Cardiac fibroblast (primary cell): ENCODE results near the gene GAL3ST2.

Experiments used
- DNase-seq, 2 donors: peaks; one replicate each; pipeline versions ENCODE4 v3.0.0 to v3.0.0-alpha.2; 2010; ENCODE audit warnings: low read depth in 2 of 2
- H3K4me3 ChIP-seq, 2 donors: replicated peaks in 1 of 2; 1 replicate in 1 of 2; 2 replicates in 1 of 2; pipeline ENCODE4 v1.5.1; 2011; ENCODE audit warnings: low read depth in 2 of 2, low read length in 2 of 2, mild to moderate bottlenecking in 2 of 2, moderate library complexity in 1 of 2
- TF ChIP-seq, protein P1 (sequence below): IDR thresholded peaks from one replicate; pipeline ENCODE4 v1.5.1; 2011; ENCODE audit warnings: low read depth, mild to moderate bottlenecking, low read length, inconsistent platforms

Gene GAL3ST2

DNA sequence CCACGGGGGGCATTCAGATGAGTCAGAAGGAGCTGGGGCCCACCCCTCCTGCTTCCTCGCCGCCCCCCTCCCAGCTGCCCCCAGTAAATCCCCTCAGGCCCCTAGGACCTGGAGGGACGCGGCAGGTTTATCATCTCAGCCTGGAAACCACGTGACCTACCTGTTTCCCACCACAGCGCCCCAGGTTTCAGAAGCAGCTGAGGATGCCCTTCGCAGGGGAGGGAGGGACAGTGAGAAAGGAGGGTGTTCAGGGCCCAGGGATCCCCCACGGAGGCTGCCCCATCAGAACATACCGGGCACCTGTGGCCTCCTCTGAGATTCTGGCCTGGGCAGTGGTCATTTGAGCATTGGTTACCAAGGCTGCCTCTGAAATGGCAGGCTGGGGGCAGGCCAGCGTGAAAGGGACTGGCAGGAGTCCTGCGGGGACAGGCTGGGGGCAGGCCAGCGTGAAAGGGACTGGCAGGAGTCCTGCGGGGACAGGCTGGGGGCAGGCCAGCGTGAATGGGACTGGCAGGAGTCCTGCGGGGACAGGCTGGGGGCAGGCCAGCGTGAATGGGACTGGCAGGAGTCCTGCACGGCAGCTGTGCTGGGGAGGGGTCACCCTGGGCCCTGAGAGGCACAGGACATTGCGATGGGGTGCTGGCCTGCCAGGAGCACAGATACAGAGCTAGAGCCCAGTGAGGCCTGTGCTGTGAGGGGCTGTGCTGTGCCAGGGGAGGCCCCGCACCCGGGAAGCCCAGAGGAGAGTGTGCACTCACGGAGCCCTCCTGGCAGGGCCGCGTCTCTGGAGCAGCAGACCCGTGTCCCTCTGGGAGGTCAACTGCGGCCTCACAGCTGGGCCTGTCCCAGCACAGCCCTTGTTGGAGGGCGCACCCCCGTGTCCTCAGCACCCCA is 33.9 kb downstream of the GAL3ST2 start:
- H3K4me3 ChIP-seq, result no peak overlapping the region
- TF ChIP-seq, protein P1, sequence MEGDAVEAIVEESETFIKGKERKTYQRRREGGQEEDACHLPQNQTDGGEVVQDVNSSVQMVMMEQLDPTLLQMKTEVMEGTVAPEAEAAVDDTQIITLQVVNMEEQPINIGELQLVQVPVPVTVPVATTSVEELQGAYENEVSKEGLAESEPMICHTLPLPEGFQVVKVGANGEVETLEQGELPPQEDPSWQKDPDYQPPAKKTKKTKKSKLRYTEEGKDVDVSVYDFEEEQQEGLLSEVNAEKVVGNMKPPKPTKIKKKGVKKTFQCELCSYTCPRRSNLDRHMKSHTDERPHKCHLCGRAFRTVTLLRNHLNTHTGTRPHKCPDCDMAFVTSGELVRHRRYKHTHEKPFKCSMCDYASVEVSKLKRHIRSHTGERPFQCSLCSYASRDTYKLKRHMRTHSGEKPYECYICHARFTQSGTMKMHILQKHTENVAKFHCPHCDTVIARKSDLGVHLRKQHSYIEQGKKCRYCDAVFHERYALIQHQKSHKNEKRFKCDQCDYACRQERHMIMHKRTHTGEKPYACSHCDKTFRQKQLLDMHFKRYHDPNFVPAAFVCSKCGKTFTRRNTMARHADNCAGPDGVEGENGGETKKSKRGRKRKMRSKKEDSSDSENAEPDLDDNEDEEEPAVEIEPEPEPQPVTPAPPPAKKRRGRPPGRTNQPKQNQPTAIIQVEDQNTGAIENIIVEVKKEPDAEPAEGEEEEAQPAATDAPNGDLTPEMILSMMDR, result no peak
- no peak for DNase-seq

DNA sequence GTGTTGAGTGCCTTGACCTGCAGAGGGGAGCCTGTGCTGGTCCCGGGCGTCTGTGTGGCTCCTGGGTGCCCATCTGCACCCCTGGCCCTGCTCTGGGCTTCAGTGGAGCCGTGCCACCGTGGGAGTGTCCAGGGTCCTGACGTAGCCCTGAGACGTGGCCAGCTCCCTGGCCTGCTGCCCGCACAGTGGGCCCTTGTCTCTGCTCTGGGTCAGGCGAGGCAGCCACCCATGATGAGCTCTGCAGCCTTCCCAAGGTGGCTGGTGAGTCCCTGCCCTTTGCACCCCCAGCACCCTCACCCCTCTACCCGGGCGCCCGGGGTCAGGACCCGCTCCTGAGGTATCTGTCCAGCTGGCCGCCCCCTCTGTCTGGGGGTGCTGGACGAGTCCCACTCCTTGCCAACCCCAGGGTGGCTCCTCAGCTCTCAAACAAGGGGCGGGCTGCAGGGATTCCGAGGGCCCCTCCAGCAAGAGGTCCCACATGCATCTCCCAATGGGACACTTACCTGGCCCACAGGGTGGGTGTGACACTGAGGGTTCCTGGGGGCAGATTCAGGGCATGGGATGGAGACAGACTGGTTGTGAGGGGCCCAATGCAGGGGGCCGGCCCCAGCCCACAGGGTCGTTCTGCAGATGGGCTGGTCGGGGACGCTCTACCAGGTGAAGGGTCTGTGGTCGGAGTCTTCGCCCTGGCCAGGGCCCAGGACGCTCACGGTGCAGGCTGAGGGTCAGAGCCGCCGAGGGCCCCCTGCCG is 34.8 kb downstream of the GAL3ST2 start:
- TF ChIP-seq, protein P1, result no peak
- DNase-seq, result peak in 1 of 2 donors; percentile 18

DNA sequence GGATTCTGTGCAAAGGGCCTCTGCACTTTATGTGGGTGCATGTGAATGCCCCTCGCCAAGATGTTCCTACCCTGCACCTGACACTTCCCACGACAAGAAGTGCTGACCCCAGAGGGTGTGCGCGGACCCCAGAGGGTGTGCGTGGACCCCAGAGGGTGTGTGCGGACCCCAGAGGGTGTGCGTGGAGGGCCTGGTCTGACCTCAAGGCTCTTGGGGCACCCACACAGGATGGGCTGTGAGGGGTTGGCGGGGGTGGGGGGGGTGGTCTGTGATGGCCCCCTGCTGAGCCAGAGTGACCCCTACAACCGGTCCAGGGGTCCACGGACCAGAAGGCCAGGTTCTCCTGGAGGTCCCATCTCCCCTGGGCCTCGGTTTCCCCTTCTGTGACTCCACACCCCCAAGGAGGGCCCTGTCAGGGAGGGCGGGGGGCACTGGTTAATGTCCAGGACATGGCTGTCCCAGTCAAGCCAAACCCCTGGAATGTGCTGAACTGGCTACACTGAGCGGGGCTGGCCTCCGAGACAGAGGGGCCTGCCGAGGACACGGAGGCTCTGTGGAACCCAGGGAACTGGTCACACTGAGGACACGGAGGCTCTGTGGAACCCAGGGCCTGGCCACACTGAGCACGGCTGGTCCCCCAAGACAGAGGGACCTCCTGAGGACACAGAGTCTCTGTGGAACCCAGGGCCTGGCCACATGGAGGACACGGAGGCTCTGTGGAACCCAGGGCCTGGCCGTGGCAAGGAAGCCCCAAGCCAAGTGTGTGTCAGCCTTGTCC is 35.5 kb downstream of the GAL3ST2 start:
- H3K4me3 ChIP-seq, result no peak overlapping the region
- TF ChIP-seq, protein P1, result no peak
- DNase-seq, result no peak

More for the DNA sequence above, 34.8 kb downstream of the GAL3ST2 start:
- H3K4me3 ChIP-seq, result no peak overlapping the region

DNA sequence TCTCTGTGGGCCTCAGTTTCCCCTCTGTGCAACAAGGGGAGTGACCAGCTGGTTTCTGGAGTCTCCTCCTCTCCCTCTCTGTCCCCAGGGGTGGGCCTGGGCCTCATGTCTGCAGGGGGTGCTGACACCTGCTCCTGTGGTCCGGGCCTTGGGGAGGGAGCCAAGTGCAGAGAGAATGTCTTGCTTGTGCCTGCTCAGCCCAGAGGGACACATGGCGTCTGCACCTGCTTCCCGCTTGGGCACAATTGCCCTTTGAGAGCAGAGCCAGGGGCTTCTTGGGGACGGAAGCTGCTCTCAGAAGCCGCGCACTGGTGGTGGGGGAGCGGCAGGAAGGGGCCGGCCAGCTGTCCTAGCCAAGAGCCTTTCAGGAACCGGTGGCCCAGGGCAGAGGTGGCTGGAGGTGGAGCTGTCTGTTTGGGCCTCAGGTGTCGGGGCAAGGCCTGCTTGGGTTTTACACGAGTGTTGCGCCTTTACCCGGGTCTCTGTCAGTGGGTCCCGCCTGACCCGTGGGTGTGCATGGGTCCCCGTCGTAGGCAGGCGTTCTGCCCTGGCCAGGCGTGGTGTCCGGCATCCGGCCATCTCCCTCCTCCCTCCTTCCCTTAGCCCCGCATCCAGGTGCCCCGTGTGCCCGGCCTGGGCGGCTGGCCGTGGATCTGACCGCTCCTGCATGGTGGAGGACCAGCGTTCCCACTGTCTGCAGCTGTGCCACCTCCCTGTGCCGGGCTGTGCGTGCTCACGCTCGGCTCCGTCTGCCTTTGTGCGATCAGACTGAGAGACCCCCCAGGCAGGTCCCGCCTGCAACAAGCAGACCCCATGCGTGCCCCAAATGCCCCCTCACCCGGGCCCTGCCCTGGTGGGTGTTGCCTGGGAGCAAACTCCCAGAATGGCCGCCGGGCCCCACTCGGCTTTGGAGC is 36.4 kb downstream of the GAL3ST2 start:
- DNase-seq, result no peak
- no peak overlapping the region for H3K4me3 ChIP-seq
- TF ChIP-seq, protein P1, result no peak

DNA sequence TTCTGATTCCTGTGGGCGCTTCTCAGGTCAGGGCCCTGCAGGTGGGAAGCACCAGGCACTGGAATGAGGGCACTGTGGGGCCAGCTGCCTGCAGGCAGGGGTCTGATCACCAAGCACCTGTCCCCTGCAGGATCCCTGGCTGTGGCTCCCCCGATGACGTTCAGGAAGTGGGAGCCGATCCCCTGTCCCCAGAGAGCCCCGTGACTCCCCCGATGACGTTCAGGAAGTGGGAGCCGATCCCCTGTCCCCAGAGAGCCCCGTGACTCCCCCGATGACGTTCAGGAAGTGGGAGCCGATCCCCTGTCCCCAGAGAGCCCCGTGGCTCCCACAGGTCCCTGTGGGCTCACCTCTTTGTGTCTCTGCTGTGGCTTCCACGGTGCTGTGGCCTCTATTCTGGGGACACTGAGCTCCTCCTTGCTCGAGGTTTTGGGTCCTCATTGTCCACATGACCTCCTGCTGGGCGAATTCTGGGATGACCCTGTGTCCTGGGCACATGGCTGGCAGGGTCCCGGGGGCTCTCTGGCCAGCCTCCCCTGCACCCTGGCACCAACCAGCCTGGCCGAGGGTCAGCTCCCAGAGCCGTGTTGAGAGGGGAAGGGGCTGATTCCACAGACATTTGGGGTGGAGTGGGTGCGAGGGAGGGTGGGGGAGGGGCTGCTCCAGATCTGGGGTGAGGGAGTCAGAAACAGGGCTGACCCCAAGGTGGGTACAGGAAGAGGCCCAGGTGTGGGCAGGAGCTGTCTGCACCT is 37.2 kb downstream of the GAL3ST2 start:
- TF ChIP-seq, protein P1, result no peak
- peak in 1 of 2 donors; percentile 49 for DNase-seq
- H3K4me3 ChIP-seq, result no peak overlapping the region

DNA sequence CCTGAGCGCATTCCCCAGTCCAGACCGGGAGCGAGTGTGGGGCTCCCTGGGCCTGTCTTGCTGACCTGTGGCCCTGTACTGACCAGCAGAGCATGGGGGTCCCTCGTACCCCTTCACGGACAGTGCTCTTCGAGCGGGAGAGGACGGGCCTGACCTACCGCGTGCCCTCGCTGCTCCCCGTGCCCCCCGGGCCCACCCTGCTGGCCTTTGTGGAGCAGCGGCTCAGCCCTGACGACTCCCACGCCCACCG is 37.7 kb downstream of the GAL3ST2 start:
- no peak for DNase-seq
- TF ChIP-seq, protein P1, result no peak
- H3K4me3 ChIP-seq, result no peak overlapping the region
